ENCODE measurements around the gene HECW1.
A peak's percentile ranks its signal among the peaks of the same experiment; 100 is the strongest.
"Not testable (repeated sequence)": the region's sequence is repeated elsewhere in the genome, so short reads cannot be mapped to it uniquely, and the experiment has no call there.

HECW1 gene

GRCh38 chr7:43112459-43112940, at the start of gene HECW1:
HECW1 (plus strand) TSS chr7:43112647; CDS start chr7:43243906, 131,259 bp downstream.
- DNase-seq: no peak

- no peak for DNase-seq
Measured at GRCh38 chr7:43071604-43072003, 40.8 kb upstream of the HECW1 start.

GRCh38 chr7:43072530-43072929, 39.9 kb upstream of the HECW1 start:
- DNase-seq: no peak

- DNase-seq: not testable (repeated sequence)
Measured at GRCh38 chr7:43073811-43074210, 38.6 kb upstream of the HECW1 start.

- no peak for DNase-seq
Measured at GRCh38 chr7:43076189-43076605, 36.2 kb upstream of the HECW1 start.

- DNase-seq: no peak
Measured at GRCh38 chr7:43076606-43077005, 35.8 kb upstream of the HECW1 start.

GRCh38 chr7:43077285-43077684, 35.2 kb upstream of the HECW1 start:
- DNase-seq: no peak

- DNase-seq: no peak
Measured at GRCh38 chr7:43077732-43078391, 34.6 kb upstream of the HECW1 start.

- no peak for DNase-seq
Measured at GRCh38 chr7:43078794-43079193, 33.7 kb upstream of the HECW1 start.

- no peak for DNase-seq
Measured at GRCh38 chr7:43081603-43082002, 30.8 kb upstream of the HECW1 start.

GRCh38 chr7:43083106-43083505, 29.3 kb upstream of the HECW1 start:
- no peak for DNase-seq

- DNase-seq: no peak
Measured at GRCh38 chr7:43085017-43085416, 27.4 kb upstream of the HECW1 start.

- DNase-seq: no peak
Measured at GRCh38 chr7:43085992-43086391, 26.5 kb upstream of the HECW1 start.

- no peak for DNase-seq
Measured at GRCh38 chr7:43092819-43093218, 19.6 kb upstream of the HECW1 start.

GRCh38 chr7:43096875-43097274, 15.6 kb upstream of the HECW1 start:
- no peak for DNase-seq

- no peak for DNase-seq
Measured at GRCh38 chr7:43099750-43100149, 12.7 kb upstream of the HECW1 start.

- no peak for DNase-seq
Measured at GRCh38 chr7:43104874-43105520, 7.5 kb upstream of the HECW1 start.

- DNase-seq: no peak
Measured at GRCh38 chr7:43105521-43106120, 6.8 kb upstream of the HECW1 start.

- peak; percentile 64 to 68 for DNase-seq
Measured at GRCh38 chr7:43108255-43109011, 4.0 kb upstream of the HECW1 start.

GRCh38 chr7:43110791-43111535, 1.5 kb upstream of the HECW1 start:
- no peak for DNase-seq

GRCh38 chr7:43111630-43112458, 603 bp upstream of the HECW1 start:
- no peak for DNase-seq
